Inflammatory macrophage (primary cell): ENCODE results near the gene MCUB.
"Not testable (repeated sequence)": the region's sequence is repeated elsewhere in the genome, so short reads cannot be mapped to it uniquely, and the experiment has no call there.

ENCODE experiments used
- DNase-seq, 2 donors: peaks; one replicate each; pipeline ENCODE4 v3.0.0-alpha.2; 2020 to 2022
- total RNA-seq, 18 experiments: gene quantifications; one replicate each; lab custom pipeline; 2026; ENCODE audit warnings: mixed read lengths in 6 of 18, inconsistent platforms in 2 of 18; lab: John Stamatoyannopoulos, UW

The MCUB gene, protein sequence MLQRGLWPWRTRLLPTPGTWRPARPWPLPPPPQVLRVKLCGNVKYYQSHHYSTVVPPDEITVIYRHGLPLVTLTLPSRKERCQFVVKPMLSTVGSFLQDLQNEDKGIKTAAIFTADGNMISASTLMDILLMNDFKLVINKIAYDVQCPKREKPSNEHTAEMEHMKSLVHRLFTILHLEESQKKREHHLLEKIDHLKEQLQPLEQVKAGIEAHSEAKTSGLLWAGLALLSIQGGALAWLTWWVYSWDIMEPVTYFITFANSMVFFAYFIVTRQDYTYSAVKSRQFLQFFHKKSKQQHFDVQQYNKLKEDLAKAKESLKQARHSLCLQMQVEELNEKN
- total RNA-seq = 13.9 to 39.2 (median 20.8) reads per million in 18 experiments

DNA sequence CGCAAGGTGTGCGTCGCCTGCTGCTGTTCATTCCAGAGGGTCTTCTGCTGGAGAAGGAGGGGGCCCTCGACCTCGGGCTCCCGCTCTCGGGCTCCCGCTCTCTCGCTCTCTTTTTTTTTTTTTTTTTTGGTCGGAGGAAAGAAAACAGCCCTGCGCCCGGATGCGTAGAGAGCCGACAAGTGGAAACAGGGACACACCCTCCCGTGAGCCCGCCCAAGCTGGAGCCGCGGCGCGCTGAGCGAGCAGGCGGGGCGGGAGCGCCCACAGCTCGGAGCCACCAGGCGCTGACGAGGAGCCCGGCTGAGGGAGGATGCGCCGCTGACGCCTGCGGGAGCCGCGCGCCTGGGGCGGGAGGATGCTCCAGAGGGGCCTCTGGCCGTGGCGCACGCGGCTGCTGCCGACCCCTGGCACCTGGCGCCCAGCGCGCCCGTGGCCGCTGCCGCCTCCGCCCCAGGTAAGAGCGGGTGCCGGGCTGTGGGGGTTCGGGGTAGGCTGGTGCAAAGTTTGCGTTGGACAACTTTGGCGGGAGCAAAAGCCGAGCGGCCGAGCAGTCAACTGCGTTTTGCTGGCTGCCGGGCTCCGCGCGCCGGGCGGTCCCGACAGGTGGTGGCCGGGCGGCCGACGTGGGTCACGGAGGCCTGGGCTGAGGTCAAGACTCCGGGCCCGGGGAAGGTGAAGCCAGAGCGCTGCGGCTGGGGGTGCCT lies at the start of gene MCUB:
Gene MCUB, plus strand, starts transcription at position 264 of the 704 bp plus-strand sequence. Its CDS starts 92 bp downstream, at position 356.
- DNase-seq = peak; percentile 90 to 92

DNA sequence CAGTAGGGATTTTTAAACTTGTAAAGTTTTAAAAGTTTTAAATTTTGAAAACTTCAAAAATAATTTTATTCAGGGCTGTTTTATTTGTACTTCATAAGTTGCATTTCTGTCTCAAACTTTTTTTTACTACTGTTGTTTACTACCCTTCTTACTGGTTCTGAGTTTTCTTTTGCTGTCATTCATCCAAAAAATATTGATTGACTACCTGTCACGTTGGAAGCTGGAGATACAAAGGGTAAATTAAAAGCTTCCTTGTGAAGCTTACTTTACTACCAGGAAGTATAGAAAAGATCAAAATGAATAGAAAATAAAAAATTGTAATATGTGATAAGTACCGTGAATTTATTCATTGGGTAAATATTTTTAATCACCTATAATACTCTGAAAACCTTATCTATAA lies 49.4 kb upstream of the MCUB start:
- DNase-seq = no peak

DNA sequence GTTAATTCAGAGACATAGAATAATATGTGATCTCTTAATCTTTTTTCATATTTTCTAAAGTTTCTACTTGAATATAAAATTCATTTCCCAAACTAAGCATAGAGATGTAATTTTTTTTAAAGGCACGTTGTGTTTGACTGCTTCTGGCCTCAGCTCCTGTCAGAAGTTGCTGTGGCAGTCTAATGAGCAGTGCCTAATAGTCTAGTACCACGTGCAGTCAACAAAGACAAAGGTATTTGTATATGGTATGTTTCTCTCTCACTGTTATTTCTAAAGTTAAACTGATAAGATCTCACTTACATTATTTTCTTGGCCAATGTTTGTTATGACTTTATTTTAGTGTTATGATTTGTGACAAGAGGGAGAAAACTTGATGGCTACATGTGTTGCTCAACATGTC lies 48.6 kb upstream of the MCUB start:
- no peak for DNase-seq

DNA sequence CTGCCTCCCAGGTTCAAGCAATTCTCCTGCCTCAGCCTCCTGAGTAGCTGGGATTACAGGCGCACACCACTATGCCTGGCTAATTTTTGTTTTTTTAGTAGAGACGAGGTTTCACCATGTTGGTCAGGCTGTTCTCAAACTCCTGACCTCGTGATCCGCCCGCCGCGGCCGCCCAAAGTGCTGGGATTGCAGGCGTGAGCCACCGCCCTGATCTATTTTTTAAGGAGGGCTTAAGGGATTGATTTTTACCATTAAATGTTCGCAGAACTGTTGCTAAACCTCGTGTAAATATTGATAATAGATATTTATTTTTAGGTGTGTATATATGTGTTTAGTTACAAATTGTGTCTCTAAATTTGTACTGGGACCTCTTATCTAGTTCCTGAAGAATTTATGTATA lies 46.7 kb upstream of the MCUB start:
- not testable (repeated sequence) for DNase-seq

DNA sequence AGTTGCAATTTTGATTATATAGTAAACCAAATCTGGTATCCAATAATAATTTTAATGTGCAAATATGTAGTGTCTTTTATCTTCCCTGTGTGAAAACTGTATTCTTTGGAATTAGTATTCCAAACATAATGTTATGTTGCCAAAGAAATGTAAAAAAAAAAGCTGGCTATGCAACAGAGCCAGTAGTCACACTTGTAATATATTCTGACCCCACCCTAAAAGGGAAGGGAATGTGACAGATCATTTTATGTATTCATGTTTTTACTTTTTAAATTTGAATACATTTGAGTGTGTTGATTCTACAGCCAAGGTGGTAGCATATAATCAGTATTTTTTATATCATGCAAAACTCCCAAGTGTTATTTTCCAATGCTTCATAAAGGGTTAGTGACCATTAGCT lies 27.9 kb upstream of the MCUB start:
- no peak for DNase-seq

DNA sequence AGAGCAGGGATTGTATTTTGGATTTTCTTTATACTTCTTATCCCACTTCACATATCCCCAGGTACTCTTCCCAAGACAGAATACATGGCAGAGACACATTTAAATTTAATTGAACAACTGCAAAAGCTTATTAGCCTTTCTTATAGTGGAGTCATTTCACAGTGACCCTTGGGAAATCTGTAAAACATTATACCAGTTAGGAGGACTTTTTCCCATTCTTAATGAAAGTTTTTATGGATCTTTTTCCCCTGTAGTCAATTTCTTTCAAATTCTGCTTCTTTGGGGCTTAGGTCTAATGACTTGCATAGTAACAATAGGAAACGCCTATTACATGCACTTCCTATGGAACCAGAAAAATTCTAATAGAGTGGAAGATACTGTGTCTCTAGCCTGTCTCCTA lies 14.6 kb upstream of the MCUB start:
- DNase-seq = no peak

DNA sequence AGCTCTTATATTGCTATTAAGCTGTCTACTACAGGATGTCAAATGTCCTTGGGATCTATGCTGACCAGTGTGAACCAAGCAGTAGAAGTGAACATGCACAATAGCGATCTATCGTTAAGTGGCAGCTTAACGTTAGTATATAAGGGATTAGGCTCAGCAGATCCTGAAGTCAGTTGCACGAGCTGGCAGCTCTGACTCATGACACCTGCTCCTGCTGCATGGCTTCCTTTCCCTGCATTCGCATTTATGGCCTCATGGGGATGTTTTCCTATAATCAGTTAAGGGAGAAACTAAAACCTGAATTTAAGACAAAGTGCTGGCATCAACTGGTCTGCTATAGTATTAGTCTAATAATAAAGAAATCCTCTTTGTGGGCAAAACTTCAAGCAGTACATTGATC lies 12.7 kb upstream of the MCUB start:
- no peak for DNase-seq

DNA sequence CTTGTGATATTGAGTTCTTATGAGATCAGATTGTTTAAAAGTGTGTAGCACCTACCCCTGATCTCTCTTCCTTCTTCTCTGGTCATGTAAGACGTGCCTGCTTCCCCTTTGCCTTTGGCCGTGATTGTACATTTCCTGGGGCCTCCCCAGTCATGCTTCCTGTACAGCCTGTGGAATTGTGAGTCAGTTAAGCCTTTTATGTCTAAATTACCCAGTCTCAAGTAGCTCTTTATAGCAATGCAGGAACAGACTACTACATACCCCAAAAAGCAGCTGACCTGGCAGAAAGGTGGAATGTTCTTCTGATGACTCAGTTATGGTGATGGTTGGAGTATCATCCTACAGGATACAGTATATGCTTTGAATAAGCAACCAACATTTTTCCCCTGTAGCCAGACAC lies 11.4 kb upstream of the MCUB start:
- peak; percentile 90 to 91 for DNase-seq

DNA sequence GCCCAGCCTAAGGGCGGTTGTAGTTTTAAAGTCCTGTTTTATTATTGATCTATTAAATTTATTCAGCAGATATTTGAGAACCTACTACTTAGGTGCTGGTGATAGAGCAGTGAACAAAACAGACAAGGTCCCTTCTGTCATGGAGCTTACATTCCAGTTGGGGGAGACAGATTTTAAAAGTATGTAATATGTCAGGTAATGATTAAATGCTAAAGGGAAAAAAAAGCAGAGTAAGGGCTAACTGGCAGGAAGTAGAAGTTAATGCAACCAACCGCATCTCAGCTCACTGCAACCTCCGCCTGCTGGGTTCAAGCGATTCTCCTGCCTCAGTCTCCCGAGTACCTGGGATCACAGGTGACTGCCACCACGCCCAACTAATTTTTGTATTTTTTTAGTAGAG lies 7.8 kb upstream of the MCUB start:
- no peak for DNase-seq

DNA sequence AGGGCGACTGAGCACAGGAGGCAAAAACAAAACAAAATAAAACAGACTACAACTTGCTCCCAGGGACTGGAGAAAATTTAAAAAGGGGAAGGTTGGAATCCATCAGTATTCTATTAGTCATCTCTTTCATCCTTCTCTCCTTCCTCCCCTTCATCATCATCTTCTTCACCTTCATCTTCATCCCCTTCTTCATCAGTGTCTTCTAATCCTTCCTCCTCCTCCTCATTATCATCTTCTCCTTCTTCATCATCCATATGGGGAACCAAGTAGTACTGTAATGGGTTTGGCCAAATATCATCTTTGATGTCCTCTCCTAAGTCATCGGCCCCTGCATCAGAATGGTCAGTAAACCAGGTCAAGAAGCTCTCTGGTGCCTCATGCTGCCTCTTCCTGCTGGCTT lies 6.9 kb upstream of the MCUB start:
- DNase-seq = no peak

DNA sequence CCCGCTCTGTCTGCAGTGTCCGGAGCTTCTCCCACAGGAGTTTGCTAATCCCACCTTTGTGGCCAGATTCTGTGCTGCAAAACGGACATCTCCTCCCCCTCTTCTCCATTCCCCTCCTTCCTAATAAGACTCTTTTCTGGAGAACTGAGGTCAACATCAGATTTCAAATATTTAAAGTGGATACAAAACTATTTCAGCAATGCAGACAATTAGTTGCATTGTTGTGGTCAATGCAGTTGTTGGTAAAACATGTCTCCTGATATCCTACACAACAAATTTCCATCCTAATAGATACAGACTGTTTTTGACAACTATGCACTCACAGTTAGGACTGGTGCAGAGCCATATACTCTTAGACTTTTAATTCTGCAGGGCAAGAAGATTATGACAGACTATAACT lies 5.1 kb upstream of the MCUB start:
- DNase-seq = no peak

DNA sequence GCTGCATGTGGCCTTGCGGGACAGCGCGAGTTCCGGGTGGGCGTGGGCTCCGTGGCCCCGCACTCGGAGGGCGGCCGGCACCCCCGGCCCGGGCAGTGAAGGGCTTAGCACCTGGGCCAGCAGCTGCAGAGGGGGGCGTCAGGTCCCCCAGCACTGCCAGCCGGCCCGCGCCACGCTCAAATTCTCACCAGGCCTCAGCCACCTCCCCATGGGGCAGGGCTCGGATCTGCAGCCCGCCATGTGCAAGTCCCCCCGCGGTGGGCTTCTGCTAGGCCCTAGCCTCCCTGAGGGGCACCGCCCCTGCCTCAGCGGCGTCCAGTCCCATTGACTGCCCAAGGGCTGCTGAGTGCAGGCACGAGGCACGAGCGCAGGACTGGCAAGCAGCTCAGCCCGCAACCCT lies 2.6 kb upstream of the MCUB start:
- no peak for DNase-seq

DNA sequence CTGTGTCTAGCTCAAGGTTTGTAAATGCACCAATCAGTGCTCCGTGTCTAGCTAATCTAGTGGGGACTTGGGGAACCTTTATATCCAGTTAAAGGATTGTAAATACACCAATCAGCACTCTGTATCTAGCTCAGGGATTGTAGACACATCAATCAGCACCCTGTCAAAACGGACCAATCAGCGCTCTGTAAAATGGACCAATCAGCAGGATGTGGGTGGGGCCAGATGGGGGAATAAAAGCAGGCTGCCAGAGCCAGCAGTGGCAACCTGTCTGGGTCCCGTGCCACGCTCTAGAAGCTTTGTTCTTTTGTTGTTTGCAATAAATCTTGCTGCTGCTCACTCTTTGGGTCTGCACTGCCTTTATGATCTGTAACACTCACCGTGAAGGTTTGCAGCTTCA lies 2.0 kb upstream of the MCUB start:
- DNase-seq = not testable (repeated sequence)

DNA sequence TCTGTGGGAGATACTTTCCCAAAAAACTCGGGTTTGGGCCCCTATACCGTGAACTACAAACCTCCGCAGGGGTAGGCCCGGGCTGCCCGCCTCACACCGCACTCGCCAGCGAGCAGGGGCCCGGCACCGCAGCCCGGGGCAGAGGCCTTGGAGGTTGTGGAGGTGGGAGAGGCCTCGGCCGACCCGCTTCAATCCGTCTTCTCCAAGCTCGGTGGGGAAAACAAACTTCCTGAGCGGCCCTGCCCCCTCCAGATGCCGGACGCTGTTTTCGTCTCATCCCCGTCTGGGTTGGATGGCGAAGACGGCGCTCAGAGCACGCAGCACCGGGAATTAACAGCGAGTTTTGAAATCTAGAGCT lies 442 bp upstream of the MCUB start:
- peak in 1 of 2 donors; percentile 4 for DNase-seq

DNA sequence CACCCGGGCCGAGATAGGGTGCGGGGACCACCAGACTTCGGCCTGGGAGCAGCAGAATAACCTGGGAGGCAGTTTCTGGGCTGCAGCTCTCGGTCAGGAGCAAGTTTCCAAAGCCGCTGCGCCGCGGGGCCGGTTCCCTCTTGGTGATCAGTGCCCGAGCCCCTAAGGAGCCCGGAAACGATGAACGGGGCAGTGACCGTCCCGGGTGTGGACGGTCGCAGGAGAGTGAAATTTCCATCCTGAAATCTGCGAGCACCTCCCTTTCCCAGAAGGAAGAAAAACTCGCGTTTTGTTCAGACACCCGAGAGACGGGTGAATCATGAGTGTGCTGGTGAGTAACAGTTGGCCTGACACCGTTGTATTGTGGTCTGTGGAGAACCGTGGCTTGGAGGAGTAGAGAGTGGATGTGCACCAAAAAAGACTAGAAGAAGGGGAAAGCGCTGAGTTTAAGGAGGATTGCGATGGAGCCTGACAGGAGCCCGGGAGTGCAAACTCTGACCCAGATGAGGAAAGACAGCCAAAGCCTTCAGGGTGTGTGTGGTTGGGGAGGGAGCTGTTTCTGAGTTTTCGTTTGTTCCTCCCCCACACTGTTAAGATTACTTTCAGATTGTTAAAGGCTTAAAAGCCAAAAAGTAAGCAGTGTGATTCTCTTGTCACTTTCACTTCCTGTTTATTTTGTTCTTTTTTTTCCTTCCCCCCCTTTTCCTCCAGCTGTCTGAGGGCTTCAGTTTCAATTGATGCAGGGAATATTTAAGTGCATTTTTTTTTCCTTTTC lies 828 bp downstream of the MCUB start:
- DNase-seq = peak; percentile 62 to 76

DNA sequence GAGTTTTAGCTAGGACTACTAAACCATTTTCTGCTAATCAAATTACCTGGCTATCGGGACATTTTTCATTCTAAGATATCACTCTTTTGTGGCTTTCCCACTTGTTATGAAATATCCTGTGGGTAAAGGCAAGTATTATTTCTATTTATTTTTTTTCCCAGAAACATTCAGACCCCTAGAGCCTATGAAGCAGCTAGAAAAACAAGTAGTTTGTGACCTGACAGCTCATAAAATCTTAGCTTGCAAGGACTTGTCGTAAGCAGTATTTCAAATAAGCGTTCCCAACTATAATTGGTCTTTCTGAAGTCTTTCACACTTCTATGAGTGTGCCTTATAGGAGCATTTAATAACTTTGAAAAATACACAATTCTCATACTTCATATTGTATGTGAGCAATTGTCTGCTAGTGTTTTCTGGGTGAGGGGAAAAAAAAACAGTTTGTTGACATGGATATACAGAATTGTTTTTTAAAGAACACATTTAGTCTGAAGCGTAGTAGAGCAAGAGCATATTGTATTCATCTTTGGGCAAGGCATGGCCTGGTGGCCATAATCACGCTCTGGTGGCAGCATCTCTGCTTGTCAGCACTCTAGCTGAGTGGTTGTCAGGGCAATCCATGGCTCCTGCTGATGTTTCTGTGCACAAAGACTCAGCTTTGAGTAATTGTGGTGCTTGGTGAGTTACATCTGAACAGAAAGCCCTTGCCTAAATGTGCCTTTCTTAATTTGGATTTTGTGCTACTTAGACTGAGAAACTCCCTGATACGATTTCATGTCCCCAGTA lies 2.6 kb downstream of the MCUB start:
- DNase-seq = no peak

DNA sequence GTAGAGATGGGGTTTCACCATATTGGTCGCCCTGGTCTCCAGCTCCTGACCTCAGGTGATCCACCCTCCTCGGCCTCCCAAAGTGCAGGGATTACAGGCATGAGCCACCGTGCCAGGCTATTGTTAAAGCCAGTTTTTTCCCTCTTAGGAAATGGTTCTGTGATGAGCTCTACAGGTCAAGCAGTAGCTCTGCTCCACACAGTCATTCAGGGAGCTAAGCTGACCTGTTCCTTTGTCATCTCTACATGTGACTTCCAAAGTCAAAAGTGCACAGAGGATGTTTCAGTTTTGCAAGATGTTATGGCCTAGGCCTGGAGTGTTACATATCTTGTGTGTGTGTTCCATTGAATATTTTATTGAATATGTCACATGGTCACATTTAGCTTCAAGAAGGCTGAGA lies 11.4 kb downstream of the MCUB start:
- DNase-seq = no peak

DNA sequence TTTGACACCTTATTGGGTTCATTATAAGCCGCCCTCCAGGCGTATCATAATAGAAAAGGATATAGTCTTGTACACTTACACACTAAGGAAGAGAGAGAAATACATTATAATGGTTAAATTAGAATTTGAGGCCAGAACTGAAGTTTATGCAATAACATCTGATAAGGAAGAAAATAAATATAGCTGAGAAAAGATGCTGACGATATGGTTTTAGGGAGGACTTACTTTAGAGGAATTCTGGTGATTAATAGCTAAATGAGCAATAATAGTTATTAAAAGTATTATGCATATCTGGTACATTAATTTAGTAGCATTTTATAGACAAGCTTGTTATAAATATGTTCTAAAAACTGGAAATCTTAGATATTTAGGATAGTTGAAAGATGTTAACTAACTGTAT lies 12.1 kb downstream of the MCUB start:
- no peak for DNase-seq

DNA sequence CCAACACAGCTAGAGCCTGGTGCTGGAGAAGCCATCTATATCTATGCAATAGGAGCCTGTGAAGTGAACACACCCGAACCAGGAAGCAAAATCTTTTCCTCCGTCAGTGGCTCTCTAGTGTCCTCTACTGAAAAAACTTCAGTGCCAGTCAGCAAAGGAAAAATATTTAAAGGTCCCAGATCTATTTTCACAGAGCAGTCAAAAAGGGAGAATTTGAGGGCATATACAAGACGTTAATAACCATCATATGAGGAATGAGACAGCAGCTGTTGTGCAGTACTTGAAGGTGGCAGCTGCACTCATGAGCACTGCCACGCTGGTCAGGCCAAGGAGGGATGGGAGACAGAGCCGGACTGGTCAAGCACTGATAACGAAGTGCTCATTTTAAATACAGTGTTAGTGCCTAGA lies 14.4 kb downstream of the MCUB start:
- peak; percentile 33 to 57 for DNase-seq

DNA sequence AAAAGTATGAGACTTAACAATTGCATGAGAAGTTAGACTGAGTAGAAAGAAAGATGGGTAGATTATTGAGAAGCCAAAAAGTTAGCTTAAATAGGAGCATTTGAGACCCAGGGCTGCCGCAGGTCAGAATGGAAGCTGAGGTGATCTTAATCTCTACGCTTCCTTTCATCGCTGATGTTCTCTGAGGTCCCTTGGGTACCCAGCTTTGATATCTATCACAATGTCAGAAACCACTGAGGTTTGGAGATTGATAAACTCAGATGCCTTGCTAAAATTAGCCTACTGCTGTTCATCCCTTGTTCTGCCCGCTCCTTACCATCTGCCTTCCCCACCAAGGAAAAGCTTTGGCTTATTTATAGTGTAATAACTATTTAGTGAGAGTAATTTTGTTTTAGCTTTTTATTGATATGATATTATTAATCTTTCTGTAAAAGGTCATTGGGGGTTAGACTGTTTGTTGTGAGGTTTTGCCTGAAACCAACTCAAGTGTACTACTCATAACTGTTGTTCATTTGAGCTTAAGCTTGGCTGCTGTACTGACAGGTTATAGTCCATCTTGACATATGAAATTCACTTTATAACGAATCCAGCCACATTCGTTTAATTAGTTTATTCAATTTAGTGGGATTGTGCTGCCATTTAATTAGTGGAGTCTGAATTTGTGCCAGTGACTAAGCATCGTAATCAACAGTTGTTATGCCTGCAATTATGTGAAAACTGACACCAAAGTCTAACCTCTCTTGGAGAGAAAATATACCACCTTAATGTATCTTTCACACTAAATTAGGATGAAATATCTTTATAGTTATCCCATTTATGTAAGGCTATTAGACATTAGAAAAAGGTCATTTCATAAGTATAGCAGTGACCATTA lies 15.1 kb downstream of the MCUB start:
- DNase-seq = no peak

DNA sequence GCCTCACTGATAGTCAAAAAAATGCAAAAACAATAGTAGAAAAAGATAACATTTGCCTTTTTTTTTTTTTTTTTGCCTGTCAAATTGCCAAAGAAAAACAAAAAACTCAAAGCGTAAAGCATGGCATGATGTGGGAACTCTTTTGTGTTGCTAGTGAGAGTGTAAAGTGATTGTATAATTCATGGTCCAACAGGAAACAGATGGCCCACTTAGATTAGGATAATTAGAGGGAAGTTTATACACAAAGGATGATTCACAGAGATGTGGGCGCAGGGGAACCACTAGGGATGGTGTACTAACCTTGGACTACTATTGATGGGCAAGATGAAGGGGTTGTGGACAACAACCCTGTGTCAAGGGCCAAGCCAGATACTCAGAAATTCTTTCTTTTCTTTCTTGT lies 16.4 kb downstream of the MCUB start:
- peak; percentile 54 to 61 for DNase-seq

DNA sequence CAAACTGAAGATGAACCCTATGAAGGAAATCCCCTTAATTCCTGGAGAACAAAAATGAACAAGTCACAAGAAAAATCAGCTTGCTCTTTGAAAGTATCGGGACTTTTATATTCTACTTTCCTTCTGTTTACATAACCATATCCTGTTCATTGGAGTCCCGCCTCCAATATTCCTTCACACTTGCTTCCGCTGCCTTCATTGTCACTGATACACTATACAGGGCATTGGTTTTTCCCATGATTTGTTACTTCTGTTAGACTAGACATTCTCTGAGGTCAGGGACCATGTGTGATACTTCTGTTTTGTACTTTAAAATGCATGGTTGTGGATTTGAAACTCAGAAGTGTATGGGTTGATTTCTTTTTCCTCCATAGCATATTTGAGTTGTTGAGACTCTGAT lies 18.8 kb downstream of the MCUB start:
- no peak for DNase-seq
